PC-9 (cell line): ENCODE measurements around the gene ERC2. TPM values are rescaled to one million over a fixed set of nuclear protein-coding genes. Genes with fewer than 3 reads are reported as not detected.

ENCODE experiments used
- BruUV-seq: library from RNA; stranded (reverse); fragments of 400-500 nt; replicated peaks from 2 replicates; lab custom pipeline; 2021; lab: Mats Ljungman, UMichigan
- CTCF ChIA-PET: fragments of 300-600 bp; sonication (Branson Sonifier 250); formaldehyde crosslinking; loops from one replicate; lab custom pipeline; 2022; ENCODE audit warnings: antibody characterized with exemption; lab: Charles Lee
- POLR2A ChIA-PET: fragments of 300-600 bp; sonication (Branson Sonifier 250); formaldehyde crosslinking; loops from one replicate; lab custom pipeline; 2022; ENCODE audit warnings: antibody characterized with exemption; ENCODE audit not compliant: unreplicated experiment; lab: Charles Lee
- DNase-seq, 2 experiments: peaks; one replicate each; pipeline versions ENCODE4 v3.0.0 to v3.0.0-alpha.2; 2015 to 2022; ENCODE audit warnings: mixed read lengths in 1 of 2
- H2AFZ ChIP-seq: fragments of 200-600 bp; sonication (generic); 2 replicates; pipeline ENCODE4 v1.8.1; 2017; ENCODE audit warnings: antibody characterized with exemption
- H3F3A ChIP-seq: fragments of 200-600 bp; sonication (generic); 2 replicates; pipeline ENCODE4 v1.8.1; 2017; ENCODE audit warnings: antibody characterized with exemption, mild to moderate bottlenecking, low read depth; ENCODE audit not compliant: insufficient read depth
- H3K27ac ChIP-seq: fragments of 200-600 bp; sonication (generic); 2 replicates; pipeline ENCODE4 v1.6.1; 2016; ENCODE audit warnings: mixed run types
- H3K27me3 ChIP-seq: fragments of 200-600 bp; sonication (generic); 2 replicates; pipeline ENCODE4 v1.6.1; 2016; ENCODE audit warnings: low read depth, mixed run types; ENCODE audit not compliant: insufficient read depth
- H3K36me3 ChIP-seq: fragments of 200-600 bp; sonication (generic); 2 replicates; pipeline ENCODE4 v1.6.1; 2016; ENCODE audit warnings: low read depth, mixed run types
- H3K4me1 ChIP-seq: fragments of 200-600 bp; sonication (generic); replicated peaks from 2 replicates; pipeline ENCODE4 v1.6.1; 2016; ENCODE audit warnings: mixed run types; ENCODE audit not compliant: insufficient read depth
- H3K4me2 ChIP-seq: fragments of 200-600 bp; sonication (generic); 2 replicates; pipeline ENCODE4 v1.6.1; 2017; ENCODE audit warnings: mixed run types
- H3K4me3 ChIP-seq: fragments of 200-600 bp; sonication (generic); 2 replicates; pipeline ENCODE4 v1.6.1; 2016; ENCODE audit warnings: mixed run types
- H3K79me2 ChIP-seq: fragments of 200-600 bp; sonication (generic); 2 replicates; pipeline ENCODE4 v1.6.1; 2017; ENCODE audit warnings: low read depth, mixed run types
- H3K9me2 ChIP-seq: fragments of 200-600 bp; sonication (generic); 2 replicates; pipeline ENCODE4 v1.8.1; 2017; ENCODE audit warnings: mild to moderate bottlenecking; ENCODE audit not compliant: insufficient read depth
- H3K9me3 ChIP-seq: fragments of 200-600 bp; sonication (generic); 2 replicates; pipeline ENCODE4 v1.8.1; 2016; ENCODE audit warnings: low read depth; ENCODE audit not compliant: insufficient read depth
- H4K20me1 ChIP-seq: fragments of 200-600 bp; sonication (generic); 2 replicates; pipeline ENCODE4 v1.8.1; 2017; ENCODE audit not compliant: insufficient read depth
- EZH2 ChIP-seq: fragments of 200-600 bp; sonication (generic); IDR thresholded peaks from 2 replicates; pipeline ENCODE4 v1.8.0; 2017; ENCODE audit warnings: antibody characterized with exemption, low read depth
- intact Hi-C: fragments of 100-400 bp; cut with micrococcal nuclease; formaldehyde crosslinking; loops from one replicate; pipeline ENCODE4 v1.10.0; 2022; ENCODE audit not compliant: unreplicated experiment
- total RNA-seq: library from RNA; stranded (reverse); gene quantifications from 2 replicates; pipeline ENCODE4 v1.2.3, GENCODE V29; 2021
- TF ChIP-seq, protein P1 (sequence below): fragments of 200-600 bp; sonication (generic); conservative IDR thresholded peaks from 2 replicates; pipeline ENCODE4 v1.6.1; 2017; ENCODE audit warnings: mixed run types, antibody characterized with exemption, mild to moderate bottlenecking, moderate library complexity

Gene ERC2
- total RNA-seq, 1 experiment from 2014 or later = 1.4 TPM

GRCh38 chr3:55875113-55875512 lies 593.2 kb downstream of the ERC2 start:
- TF ChIP-seq, protein P1, sequence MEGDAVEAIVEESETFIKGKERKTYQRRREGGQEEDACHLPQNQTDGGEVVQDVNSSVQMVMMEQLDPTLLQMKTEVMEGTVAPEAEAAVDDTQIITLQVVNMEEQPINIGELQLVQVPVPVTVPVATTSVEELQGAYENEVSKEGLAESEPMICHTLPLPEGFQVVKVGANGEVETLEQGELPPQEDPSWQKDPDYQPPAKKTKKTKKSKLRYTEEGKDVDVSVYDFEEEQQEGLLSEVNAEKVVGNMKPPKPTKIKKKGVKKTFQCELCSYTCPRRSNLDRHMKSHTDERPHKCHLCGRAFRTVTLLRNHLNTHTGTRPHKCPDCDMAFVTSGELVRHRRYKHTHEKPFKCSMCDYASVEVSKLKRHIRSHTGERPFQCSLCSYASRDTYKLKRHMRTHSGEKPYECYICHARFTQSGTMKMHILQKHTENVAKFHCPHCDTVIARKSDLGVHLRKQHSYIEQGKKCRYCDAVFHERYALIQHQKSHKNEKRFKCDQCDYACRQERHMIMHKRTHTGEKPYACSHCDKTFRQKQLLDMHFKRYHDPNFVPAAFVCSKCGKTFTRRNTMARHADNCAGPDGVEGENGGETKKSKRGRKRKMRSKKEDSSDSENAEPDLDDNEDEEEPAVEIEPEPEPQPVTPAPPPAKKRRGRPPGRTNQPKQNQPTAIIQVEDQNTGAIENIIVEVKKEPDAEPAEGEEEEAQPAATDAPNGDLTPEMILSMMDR = no peak
- no peak for TF ChIP-seq EZH2
- H3K9me2 ChIP-seq = no peaks in the 10 kb centered on the region
- POLR2A ChIA-PET = no interaction called here
- intact Hi-C loops = no loop called here
- H3K79me2 ChIP-seq = no peaks in the 10 kb centered on the region
- DNase-seq = no peak
- no peaks in the 10 kb centered on the region for H3K27me3 ChIP-seq
- no peak overlapping the region for H3K4me3 ChIP-seq
- CTCF ChIA-PET = no interaction called here
- no peaks in the 10 kb centered on the region for H4K20me1 ChIP-seq
- H3K27ac ChIP-seq = no peak overlapping the region
- H3K36me3 ChIP-seq = no peaks in the 10 kb centered on the region
- no peak overlapping the region for H3K4me2 ChIP-seq
- H3K9me3 ChIP-seq = no peaks in the 10 kb centered on the region
- H2AFZ ChIP-seq = no peak overlapping the region
- BruUV-seq = no TSS peak
- peaks cover 25% of the 10 kb centered on the region for H3F3A ChIP-seq
- H3K4me1 ChIP-seq = peaks cover 19% of the 10 kb centered on the region

- CTCF ChIA-PET = no interaction called here
- intact Hi-C loops = no loop called here
- H3K27ac ChIP-seq = peak overlapping the region; percentile 47
- no peaks in the 10 kb centered on the region for H4K20me1 ChIP-seq
- no TSS peak for BruUV-seq
- TF ChIP-seq, protein P1 = no peak
- TF ChIP-seq EZH2 = no peak
- DNase-seq = peak in 1 of 2 experiments; percentile 92
- no peaks in the 10 kb centered on the region for H3K9me2 ChIP-seq
- no peak overlapping the region for H3K4me2 ChIP-seq
- no peak overlapping the region for H2AFZ ChIP-seq
- no peaks in the 10 kb centered on the region for H3K36me3 ChIP-seq
- H3F3A ChIP-seq = peaks cover 16% of the 10 kb centered on the region
- no peaks in the 10 kb centered on the region for H3K79me2 ChIP-seq
- H3K27me3 ChIP-seq = no peaks in the 10 kb centered on the region
- no peak overlapping the region for H3K4me3 ChIP-seq
- POLR2A ChIA-PET = no interaction called here
- H3K9me3 ChIP-seq = no peaks in the 10 kb centered on the region
- H3K4me1 ChIP-seq = peaks cover 8% of the 10 kb centered on the region
Measured at GRCh38 chr3:55873523-55874254, 594.6 kb downstream of the ERC2 start.

DNA sequence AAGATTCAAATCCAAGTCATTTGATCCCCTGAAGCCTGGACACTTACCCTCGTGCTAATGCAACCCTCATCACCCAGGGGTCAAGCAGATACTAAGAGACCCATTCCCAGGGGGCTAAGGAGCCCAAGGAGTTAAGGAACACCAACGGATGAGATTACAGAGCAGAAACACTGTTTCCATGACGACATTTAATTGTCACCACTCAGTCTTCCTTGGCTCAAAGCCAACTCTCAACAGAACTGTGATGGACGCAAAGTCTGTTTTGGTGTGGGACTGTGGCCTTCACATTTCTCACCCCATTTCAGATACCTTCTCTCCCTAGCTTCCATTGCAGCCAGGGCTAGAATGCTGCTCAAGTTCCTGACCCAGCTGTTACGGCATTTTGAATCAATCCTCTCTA lies 597.7 kb downstream of the ERC2 start:
- Histone ChIP-seq H3K9me3 (no peaks in the 10 kb centered on the region), H3K27me3 (no peaks in the 10 kb centered on the region), H3K4me2 (no peak overlapping the region), H3K36me3 (no peaks in the 10 kb centered on the region), H2AFZ (no peak overlapping the region), H3K9me2 (no peaks in the 10 kb centered on the region), H3F3A (peaks cover 16% of the 10 kb centered on the region), H3K4me1 (peaks cover 8% of the 10 kb centered on the region), H4K20me1 (no peaks in the 10 kb centered on the region), H3K27ac (no peak overlapping the region), H3K79me2 (no peaks in the 10 kb centered on the region), H3K4me3 (no peak overlapping the region)
- intact Hi-C loops = no loop called here
- no peak for DNase-seq
- CTCF ChIA-PET = no interaction called here
- TF ChIP-seq, protein P1 = no peak
- no peak for TF ChIP-seq EZH2
- BruUV-seq = no TSS peak
- POLR2A ChIA-PET = no interaction called here
